ENCODE measurements around the gene FOXJ1.

FOXJ1 gene

DNA sequence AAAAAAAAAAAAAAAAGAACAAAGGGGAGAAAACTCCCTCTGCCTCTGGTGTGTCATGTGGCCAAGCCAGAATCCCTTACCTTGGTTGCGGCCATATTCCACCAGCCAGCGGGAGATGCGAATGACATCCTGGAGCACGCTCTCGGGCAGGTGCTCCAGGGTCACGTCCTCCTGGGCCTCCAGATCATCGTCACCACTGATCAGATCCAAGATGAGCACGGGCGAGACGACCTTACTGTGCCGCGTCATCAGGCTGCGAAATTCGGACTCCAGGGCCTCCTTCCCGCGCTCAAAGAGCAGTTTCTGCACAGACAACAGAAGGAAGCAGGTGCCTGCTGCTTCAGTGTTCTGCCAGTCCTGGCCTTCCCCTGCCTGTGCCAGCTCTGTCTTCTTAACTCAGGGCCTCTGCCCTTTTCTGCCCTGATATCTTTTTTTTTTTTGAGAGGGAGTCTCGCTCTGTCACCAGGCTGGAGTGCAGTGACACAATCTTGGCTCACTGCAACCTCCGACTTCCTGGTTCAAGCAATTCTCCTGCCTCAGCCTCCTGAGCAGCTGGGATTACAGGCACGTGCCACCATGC lies 43.2 kb downstream of the FOXJ1 start:
- H3K4me1 ChIP-seq (ENCODE audit: control insufficient read depth in 1 of 2, insufficient read depth in 2 of 2, low read length in 2 of 2): peaks cover 0 to 8% of the 10 kb centered on the region in 2 donors
- no peak overlapping the region for H3K27ac ChIP-seq (ENCODE audit: low read length)
- H3K27me3 ChIP-seq (ENCODE audit: low read depth, low read length): no peaks in the 10 kb centered on the region
- H3K36me3 ChIP-seq (ENCODE audit: control insufficient read depth in 1 of 2, insufficient read depth in 2 of 2, low read length in 2 of 2): peaks cover 37 to 62% of the 10 kb centered on the region in 2 donors
- no peak overlapping the region for H3K4me3 ChIP-seq (ENCODE audit: low read depth in 1 of 2, low read length in 2 of 2)
- H3K9me3 ChIP-seq (ENCODE audit: control insufficient read depth in 1 of 2, low read length in 2 of 2): no peaks in the 10 kb centered on the region

- no peaks in the 10 kb centered on the region for H3K27me3 ChIP-seq (ENCODE audit: low read depth, low read length)
- no peaks in the 10 kb centered on the region for H3K9me3 ChIP-seq (ENCODE audit: control insufficient read depth in 1 of 2, low read length in 2 of 2)
- H3K4me1 ChIP-seq (ENCODE audit: control insufficient read depth in 1 of 2, insufficient read depth in 2 of 2, low read length in 2 of 2): no peaks in the 10 kb centered on the region
- no peak overlapping the region for H3K27ac ChIP-seq (ENCODE audit: low read length)
- H3K4me3 ChIP-seq (ENCODE audit: low read depth in 1 of 2, low read length in 2 of 2): no peak overlapping the region
- H3K36me3 ChIP-seq (ENCODE audit: control insufficient read depth in 1 of 2, insufficient read depth in 2 of 2, low read length in 2 of 2): peaks cover 29 to 71% of the 10 kb centered on the region in 2 donors
Observed at GRCh38 chr17:76095943-76096342, 45.1 kb downstream of the FOXJ1 start.

DNA sequence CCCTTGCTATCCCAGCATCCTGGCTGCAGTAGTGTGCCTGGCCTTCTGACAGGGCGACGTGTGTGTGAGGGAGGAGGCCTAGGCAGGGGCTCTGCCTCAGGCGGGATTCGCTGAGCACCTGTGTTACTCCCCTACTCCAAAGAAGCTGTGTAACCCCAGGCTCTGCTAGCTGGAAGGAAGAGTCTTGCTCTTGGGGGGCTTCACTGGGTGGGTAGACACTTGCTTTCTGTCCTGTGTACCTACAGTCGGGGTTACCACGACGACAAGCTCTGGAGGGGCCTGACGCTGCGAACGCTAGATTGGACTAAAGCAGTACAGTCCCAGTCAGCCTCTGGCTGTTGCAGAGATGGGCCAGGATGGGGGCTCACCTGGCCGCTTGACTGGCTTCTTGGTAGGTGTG lies 47.0 kb downstream of the FOXJ1 start:
- H3K4me3 ChIP-seq (ENCODE audit: low read depth in 1 of 2, low read length in 2 of 2): no peak overlapping the region
- H3K36me3 ChIP-seq (ENCODE audit: control insufficient read depth in 1 of 2, insufficient read depth in 2 of 2, low read length in 2 of 2): peaks cover 32 to 79% of the 10 kb centered on the region in 2 donors
- no peaks in the 10 kb centered on the region for H3K4me1 ChIP-seq (ENCODE audit: control insufficient read depth in 1 of 2, insufficient read depth in 2 of 2, low read length in 2 of 2)
- no peak overlapping the region for H3K27ac ChIP-seq (ENCODE audit: low read length)
- H3K9me3 ChIP-seq (ENCODE audit: control insufficient read depth in 1 of 2, low read length in 2 of 2): no peaks in the 10 kb centered on the region
- no peaks in the 10 kb centered on the region for H3K27me3 ChIP-seq (ENCODE audit: low read depth, low read length)

- Histone ChIP-seq H3K27ac (ENCODE audit: low read length) (no peak overlapping the region), H3K9me3 (ENCODE audit: control insufficient read depth in 1 of 2, low read length in 2 of 2) (no peaks in the 10 kb centered on the region), H3K4me1 (ENCODE audit: control insufficient read depth in 1 of 2, insufficient read depth in 2 of 2, low read length in 2 of 2) (no peaks in the 10 kb centered on the region), H3K27me3 (ENCODE audit: low read depth, low read length) (no peaks in the 10 kb centered on the region), H3K36me3 (ENCODE audit: control insufficient read depth in 1 of 2, insufficient read depth in 2 of 2, low read length in 2 of 2) (peaks cover 43 to 89% of the 10 kb centered on the region in 2 donors), H3K4me3 (ENCODE audit: low read depth in 1 of 2, low read length in 2 of 2) (no peak overlapping the region)
Observed at GRCh38 chr17:76092526-76093413, 48.3 kb downstream of the FOXJ1 start.

DNA sequence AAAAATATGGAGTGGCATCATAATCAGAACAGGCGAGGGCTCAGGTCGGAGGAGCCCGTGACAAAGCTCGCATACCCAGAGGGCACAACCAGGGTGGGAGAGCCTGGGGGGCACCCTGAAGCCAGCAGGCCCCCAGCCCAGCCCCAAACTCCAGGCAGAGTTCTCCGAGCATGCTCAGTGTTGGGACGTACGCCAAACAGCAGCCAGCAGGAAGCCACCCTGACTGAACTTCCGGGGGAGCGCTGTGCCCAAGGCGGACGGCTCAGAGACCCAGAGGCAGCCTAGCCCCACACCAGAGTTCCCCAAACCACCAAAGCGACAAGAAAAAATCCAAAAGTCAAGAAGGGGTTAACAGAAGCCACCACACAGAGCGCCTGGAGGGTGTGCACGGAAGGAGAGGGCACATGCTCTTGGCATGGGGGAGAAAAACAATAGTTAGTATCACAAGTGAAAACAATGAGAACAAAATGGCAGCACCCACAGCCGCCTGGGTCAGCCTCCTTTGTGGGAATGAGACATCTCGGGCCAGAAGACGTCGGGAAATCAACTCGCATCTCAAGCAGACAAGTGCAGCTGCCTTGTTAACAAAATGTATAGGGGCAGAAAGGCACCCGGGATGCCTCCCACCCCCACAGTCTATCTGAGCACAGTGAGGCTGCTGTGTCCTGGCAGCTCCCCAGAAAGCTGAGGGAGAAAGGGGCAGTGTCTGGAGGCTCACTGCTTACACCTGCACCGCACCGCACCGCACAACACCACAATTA lies 49.3 kb downstream of the FOXJ1 start:
- H3K4me1 ChIP-seq (ENCODE audit: control insufficient read depth in 1 of 2, insufficient read depth in 2 of 2, low read length in 2 of 2): no peaks in the 10 kb centered on the region
- H3K4me3 ChIP-seq (ENCODE audit: low read depth in 1 of 2, low read length in 2 of 2): no peak overlapping the region
- no peaks in the 10 kb centered on the region for H3K27me3 ChIP-seq (ENCODE audit: low read depth, low read length)
- H3K36me3 ChIP-seq (ENCODE audit: control insufficient read depth in 1 of 2, insufficient read depth in 2 of 2, low read length in 2 of 2): peaks cover 49 to 91% of the 10 kb centered on the region in 2 donors
- no peaks in the 10 kb centered on the region for H3K9me3 ChIP-seq (ENCODE audit: control insufficient read depth in 1 of 2, low read length in 2 of 2)
- no peak overlapping the region for H3K27ac ChIP-seq (ENCODE audit: low read length)

DNA sequence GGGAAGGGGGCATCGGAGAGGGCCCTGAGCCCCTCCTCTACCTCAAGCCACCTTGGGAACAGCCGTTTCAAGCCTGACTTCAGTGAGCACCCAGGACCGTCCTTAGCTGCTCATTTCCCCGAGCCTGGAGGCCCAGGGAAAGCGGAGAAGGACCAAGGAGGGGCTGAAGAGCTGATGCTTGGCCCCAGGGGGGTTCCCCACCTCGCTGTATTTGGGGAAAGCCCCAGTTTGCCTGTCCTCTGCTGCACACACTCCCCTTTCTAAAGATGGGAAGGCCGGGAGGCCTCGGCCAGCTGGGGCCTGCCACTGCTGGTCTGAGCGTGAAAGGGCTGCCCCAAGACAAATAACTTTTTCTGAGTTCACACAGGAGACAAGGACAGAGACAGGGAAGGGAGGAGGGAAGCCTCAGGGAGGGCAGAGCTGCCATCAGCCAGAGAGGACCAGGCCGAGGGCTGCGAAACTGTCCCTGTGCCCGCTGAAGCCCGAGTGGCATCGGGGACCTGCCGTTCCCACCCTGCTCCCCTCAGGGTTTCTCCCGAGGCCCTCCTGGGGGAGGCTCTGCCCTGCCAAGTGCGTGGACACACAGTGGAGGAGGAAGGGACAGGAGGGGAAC lies 50.4 kb downstream of the FOXJ1 start:
- Histone ChIP-seq H3K36me3 (ENCODE audit: control insufficient read depth in 1 of 2, insufficient read depth in 2 of 2, low read length in 2 of 2) (peaks cover 57 to 92% of the 10 kb centered on the region in 2 donors), H3K4me3 (ENCODE audit: low read depth in 1 of 2, low read length in 2 of 2) (no peak overlapping the region), H3K4me1 (ENCODE audit: control insufficient read depth in 1 of 2, insufficient read depth in 2 of 2, low read length in 2 of 2) (no peaks in the 10 kb centered on the region), H3K27ac (ENCODE audit: low read length) (no peak overlapping the region), H3K9me3 (ENCODE audit: control insufficient read depth in 1 of 2, low read length in 2 of 2) (no peaks in the 10 kb centered on the region), H3K27me3 (ENCODE audit: low read depth, low read length) (no peaks in the 10 kb centered on the region)

DNA sequence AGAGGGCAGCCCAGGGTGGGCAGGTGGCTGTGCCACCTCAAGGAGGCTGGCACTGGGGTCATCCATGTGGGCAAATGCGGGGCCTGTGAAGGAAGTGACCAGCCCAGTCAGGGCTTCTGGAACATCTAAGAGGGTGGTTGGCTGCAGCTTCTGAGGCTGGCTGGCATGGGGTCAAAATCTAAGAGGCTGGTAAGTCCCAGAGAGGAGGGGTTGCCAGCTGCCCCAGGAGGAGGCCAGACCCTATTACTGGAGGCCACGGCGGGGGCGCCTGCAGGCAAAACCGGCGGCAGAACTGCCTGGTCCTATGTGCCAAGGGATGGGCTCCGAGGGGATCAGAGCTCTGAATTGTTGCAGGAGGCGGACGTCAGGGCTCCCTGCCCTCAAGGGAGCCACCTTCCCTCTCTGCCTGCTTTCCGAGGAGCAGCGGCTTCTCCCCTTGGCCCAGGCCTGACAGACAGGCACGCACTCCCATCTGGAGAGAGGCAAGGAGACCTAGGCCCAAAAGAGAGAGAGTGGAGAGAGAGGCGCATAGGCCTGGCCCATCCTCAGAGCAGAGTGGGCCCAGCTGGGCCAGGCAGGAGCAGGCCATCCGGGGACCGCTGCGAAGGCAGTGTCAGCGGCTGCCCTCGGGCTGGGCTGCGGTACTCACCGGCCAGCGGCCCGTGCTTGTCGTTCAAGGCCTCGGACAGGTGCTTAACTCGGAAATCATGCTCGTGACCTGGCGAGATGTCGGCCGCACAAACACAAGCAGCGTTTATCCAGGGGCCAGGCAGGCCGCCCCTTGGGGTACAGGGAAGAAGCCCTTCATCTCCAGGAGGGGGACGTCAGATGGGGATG lies 51.1 kb downstream of the FOXJ1 start:
- no peaks in the 10 kb centered on the region for H3K9me3 ChIP-seq (ENCODE audit: control insufficient read depth in 1 of 2, low read length in 2 of 2)
- H3K36me3 ChIP-seq (ENCODE audit: control insufficient read depth in 1 of 2, insufficient read depth in 2 of 2, low read length in 2 of 2): peaks cover 60 to 96% of the 10 kb centered on the region in 2 donors

GRCh38 chr17:76088868-76089576 lies 52.0 kb downstream of the FOXJ1 start:
- Histone ChIP-seq H3K36me3 (ENCODE audit: control insufficient read depth in 1 of 2, insufficient read depth in 2 of 2, low read length in 2 of 2) (peaks cover 67 to 97% of the 10 kb centered on the region in 2 donors), H3K4me3 (ENCODE audit: low read depth in 1 of 2, low read length in 2 of 2) (no peak overlapping the region), H3K27me3 (ENCODE audit: low read depth, low read length) (no peaks in the 10 kb centered on the region), H3K4me1 (ENCODE audit: control insufficient read depth in 1 of 2, insufficient read depth in 2 of 2, low read length in 2 of 2) (no peaks in the 10 kb centered on the region), H3K9me3 (ENCODE audit: control insufficient read depth in 1 of 2, low read length in 2 of 2) (no peaks in the 10 kb centered on the region), H3K27ac (ENCODE audit: low read length) (no peak overlapping the region)

More for the DNA sequence above, 51.1 kb downstream of the FOXJ1 start:
- Histone ChIP-seq H3K4me3 (ENCODE audit: low read depth in 1 of 2, low read length in 2 of 2) (no peak overlapping the region), H3K27me3 (ENCODE audit: low read depth, low read length) (no peaks in the 10 kb centered on the region), H3K4me1 (ENCODE audit: control insufficient read depth in 1 of 2, insufficient read depth in 2 of 2, low read length in 2 of 2) (no peaks in the 10 kb centered on the region), H3K27ac (ENCODE audit: low read length) (no peak overlapping the region)

DNA sequence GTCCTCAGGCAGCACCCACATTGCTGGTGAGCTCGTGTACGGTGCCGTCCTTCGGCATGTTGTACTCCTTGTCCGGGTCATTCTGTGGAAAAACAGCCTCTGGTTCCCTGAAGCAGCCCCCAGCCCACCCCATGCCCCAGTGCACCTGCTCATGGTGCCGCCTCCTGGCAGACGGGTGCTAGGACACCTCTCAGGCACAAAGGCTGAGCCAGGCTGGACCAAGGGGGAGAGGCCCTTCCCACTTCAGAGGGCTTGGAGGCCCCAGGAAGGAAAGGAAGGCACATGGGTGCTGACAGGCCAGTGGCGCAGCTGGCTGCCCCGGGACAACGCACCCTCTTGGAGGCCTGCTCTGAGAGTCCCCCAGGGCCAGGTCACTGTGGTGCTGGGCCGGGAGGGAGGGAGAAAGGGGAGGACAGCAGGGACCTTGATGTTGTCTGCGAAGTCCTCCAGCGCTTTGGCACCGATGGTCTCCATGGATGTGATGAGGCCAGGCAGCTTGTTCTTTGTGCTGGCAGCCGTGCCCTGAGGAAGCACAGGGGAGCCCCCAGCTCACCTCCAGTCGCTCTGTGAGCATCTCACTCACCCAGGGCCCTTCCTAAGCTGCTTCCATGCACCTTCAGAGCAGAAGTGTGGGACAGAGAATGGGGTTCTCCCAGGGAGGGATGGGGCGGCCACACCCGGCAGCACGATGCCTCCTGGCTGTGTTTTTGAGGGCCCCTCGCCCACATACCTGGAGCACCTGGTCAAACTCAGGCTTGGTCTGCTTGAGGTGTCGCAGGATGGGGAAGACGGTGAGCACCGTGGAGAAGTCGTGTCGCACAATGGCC lies 52.8 kb downstream of the FOXJ1 start:
- Histone ChIP-seq H3K36me3 (ENCODE audit: control insufficient read depth in 1 of 2, insufficient read depth in 2 of 2, low read length in 2 of 2) (peaks cover 62 to 97% of the 10 kb centered on the region in 2 donors), H3K4me1 (ENCODE audit: control insufficient read depth in 1 of 2, insufficient read depth in 2 of 2, low read length in 2 of 2) (no peaks in the 10 kb centered on the region), H3K27me3 (ENCODE audit: low read depth, low read length) (no peaks in the 10 kb centered on the region), H3K9me3 (ENCODE audit: control insufficient read depth in 1 of 2, low read length in 2 of 2) (no peaks in the 10 kb centered on the region), H3K4me3 (ENCODE audit: low read depth in 1 of 2, low read length in 2 of 2) (no peak overlapping the region), H3K27ac (ENCODE audit: low read length) (no peak overlapping the region)

Data from muscle layer of duodenum (tissue), 2 donors.